Thoracic aorta (tissue), 2 donors: ENCODE measurements around the gene SPEN. TPM values are rescaled to one million over a fixed set of nuclear protein-coding genes. Genes with fewer than 3 reads are reported as not detected.

Experiments
- ATAC-seq: fragments of 150-250 bp; one replicate; pipeline ENCODE4 v1.8.0; 2017; ENCODE audit warnings: low read depth; ENCODE audit not compliant: insufficient number of reproducible peaks, low FRiP score
- DNase-seq: peaks from one replicate; pipeline ENCODE4 v3.0.0-alpha.2; 2020; ENCODE audit warnings: low spot score
- H3K27ac ChIP-seq, 2 donors: fragments of 200-600 bp; sonication (generic); 1 replicate in 1 of 2; 2 replicates in 1 of 2; pipeline ENCODE4 v1.5.1; 2016; ENCODE audit warnings: mild to moderate bottlenecking in 2 of 2, moderate library complexity in 2 of 2
- H3K27me3 ChIP-seq: fragments of 200-600 bp; sonication (generic); replicated peaks from 2 replicates; pipeline ENCODE4 v1.6.0; 2016; ENCODE audit warnings: mild to moderate bottlenecking; ENCODE audit not compliant: insufficient read depth
- H3K36me3 ChIP-seq: fragments of 200-600 bp; sonication (generic); one replicate; pipeline ENCODE4 v1.5.1; 2016
- H3K4me1 ChIP-seq, 2 donors: fragments of 200-600 bp; sonication (generic); 1 replicate in 1 of 2; 2 replicates in 1 of 2; pipeline versions ENCODE4 v1.5.1 to v1.6.0; 2016; ENCODE audit warnings: low read depth in 2 of 2, mild to moderate bottlenecking in 1 of 2; ENCODE audit not compliant: control insufficient read depth in 1 of 2
- H3K4me3 ChIP-seq: fragments of 200-600 bp; sonication (generic); 2 replicates; pipeline ENCODE4 v1.5.1; 2016; ENCODE audit warnings: mild to moderate bottlenecking
- H3K9me3 ChIP-seq: fragments of 200-600 bp; sonication (generic); 2 replicates; pipeline ENCODE4 v1.5.1; 2016
- total RNA-seq, 2 donors: library from RNA; depleted of rRNA; stranded (reverse); fragments of >200 nt; gene quantifications; one replicate each; pipeline versions ENCODE4 v1.1.0 to v1.2.3, GENCODE V29; 2016
- TF ChIP-seq, protein P1 (sequence below): fragments of 200-600 bp; sonication (generic); IDR thresholded peaks from one replicate; pipeline ENCODE4 v1.5.1; 2019; ENCODE audit warnings: antibody characterized with exemption

Gene SPEN
- total RNA-seq, 2 donors from 2014 or later: 52.3 to 96.9 TPM

DNA sequence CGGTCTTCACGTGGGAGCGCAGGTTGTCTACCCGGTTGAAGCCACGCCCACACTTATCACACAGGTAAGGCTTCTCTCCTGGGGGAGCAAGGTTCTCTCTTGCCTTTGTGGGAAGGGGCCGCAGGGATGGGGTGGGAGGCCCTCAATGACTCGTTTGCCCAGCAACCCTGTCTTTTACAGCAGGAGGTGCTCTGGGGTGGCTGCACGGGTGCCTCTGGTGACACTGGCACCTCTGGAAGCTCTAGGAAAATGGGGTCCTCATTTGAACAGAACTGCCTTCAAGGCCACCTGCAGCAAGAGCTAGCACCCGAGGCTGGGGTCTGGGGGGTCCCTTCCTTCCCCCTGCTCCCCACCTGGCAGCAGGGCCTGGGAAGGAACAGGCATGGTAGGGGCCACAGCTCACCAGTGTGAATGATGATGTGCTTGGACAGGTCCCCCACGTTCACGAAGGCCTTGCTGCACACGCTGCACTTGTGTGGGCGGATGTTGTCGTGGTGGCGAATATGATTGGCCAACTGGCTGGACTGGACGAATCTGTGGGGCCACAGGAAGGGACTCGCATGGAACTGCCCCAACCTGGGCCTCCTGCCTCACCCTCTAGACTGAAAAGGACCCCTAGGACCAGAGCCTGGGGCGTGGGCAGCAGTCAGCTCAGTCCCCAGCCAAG lies 95.3 kb downstream of the SPEN start:
- Histone ChIP-seq H3K27me3 (no peaks in the 10 kb centered on the region), H3K4me3 (no peak overlapping the region), H3K36me3 (peaks cover 65% of the 10 kb centered on the region), H3K27ac (no peak overlapping the region), H3K4me1 (peaks cover 7 to 52% of the 10 kb centered on the region in 2 donors), H3K9me3 (no peaks in the 10 kb centered on the region)
- TF ChIP-seq, protein P1, sequence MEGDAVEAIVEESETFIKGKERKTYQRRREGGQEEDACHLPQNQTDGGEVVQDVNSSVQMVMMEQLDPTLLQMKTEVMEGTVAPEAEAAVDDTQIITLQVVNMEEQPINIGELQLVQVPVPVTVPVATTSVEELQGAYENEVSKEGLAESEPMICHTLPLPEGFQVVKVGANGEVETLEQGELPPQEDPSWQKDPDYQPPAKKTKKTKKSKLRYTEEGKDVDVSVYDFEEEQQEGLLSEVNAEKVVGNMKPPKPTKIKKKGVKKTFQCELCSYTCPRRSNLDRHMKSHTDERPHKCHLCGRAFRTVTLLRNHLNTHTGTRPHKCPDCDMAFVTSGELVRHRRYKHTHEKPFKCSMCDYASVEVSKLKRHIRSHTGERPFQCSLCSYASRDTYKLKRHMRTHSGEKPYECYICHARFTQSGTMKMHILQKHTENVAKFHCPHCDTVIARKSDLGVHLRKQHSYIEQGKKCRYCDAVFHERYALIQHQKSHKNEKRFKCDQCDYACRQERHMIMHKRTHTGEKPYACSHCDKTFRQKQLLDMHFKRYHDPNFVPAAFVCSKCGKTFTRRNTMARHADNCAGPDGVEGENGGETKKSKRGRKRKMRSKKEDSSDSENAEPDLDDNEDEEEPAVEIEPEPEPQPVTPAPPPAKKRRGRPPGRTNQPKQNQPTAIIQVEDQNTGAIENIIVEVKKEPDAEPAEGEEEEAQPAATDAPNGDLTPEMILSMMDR: no peak
- DNase-seq: no peak
- no peak for ATAC-seq

DNA sequence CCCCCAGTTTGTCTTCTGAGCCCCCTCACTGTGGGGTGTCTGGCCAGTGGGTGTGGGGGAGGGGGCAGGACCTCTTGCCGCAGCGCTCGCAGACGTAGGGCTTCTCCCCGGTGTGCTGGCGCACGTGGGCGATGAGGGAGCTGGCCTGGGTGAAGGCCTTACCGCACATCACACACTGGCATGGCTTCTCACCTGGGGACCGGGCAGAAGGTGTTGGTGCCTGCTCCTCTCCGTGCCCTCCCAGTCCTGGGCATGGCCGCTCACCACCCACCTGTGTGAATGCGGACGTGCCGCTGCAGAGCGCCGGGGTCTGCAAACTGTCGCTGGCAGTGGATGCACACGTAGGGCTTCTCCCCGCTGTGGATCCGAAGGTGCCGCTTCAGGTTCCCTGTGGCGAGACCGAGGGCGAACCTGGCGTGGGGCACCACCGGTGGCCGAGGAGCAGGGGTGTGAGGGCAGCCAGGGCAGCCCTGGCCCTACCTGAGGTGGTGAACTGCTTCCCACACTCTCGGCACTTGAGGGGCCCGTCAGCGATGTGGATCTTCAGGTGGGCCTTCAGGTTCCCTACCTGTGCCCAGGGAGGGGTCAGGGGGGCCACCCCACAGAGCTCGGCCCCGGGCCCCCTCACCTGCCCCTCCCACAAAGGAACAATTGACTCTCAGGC lies 96.0 kb downstream of the SPEN start:
- Histone ChIP-seq H3K9me3 (no peaks in the 10 kb centered on the region), H3K27me3 (no peaks in the 10 kb centered on the region), H3K4me3 (no peak overlapping the region), H3K36me3 (peaks cover 60% of the 10 kb centered on the region), H3K27ac (no peak overlapping the region), H3K4me1 (peaks cover 14 to 57% of the 10 kb centered on the region in 2 donors)
- no peak for DNase-seq
- TF ChIP-seq, protein P1: no peak
- no peak for ATAC-seq

DNA sequence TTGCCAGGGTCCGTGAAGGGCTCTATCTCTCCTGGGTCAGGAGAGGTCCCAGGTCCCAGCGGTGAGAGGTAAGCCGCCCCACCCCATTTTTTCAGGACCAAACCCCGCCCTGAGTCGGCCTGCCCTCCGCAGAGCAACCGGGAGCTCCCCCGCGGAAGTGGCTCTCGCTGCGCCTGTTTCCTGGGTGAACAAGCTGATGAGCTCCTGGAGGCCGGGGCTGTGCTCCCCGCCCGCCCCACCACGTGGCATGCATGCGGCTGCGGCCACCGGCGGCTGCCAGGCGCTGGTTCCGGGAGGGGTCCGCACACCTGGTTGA lies 96.4 kb downstream of the SPEN start:
- no peaks in the 10 kb centered on the region for H3K9me3 ChIP-seq
- no peak overlapping the region for H3K27ac ChIP-seq
- H3K4me3 ChIP-seq: no peak overlapping the region
- H3K36me3 ChIP-seq: peaks cover 56% of the 10 kb centered on the region
- peaks cover 18 to 57% of the 10 kb centered on the region in 2 donors for H3K4me1 ChIP-seq
- DNase-seq (no peak), ATAC-seq (no peak)
- H3K27me3 ChIP-seq: no peaks in the 10 kb centered on the region
- TF ChIP-seq, protein P1: no peak

DNA sequence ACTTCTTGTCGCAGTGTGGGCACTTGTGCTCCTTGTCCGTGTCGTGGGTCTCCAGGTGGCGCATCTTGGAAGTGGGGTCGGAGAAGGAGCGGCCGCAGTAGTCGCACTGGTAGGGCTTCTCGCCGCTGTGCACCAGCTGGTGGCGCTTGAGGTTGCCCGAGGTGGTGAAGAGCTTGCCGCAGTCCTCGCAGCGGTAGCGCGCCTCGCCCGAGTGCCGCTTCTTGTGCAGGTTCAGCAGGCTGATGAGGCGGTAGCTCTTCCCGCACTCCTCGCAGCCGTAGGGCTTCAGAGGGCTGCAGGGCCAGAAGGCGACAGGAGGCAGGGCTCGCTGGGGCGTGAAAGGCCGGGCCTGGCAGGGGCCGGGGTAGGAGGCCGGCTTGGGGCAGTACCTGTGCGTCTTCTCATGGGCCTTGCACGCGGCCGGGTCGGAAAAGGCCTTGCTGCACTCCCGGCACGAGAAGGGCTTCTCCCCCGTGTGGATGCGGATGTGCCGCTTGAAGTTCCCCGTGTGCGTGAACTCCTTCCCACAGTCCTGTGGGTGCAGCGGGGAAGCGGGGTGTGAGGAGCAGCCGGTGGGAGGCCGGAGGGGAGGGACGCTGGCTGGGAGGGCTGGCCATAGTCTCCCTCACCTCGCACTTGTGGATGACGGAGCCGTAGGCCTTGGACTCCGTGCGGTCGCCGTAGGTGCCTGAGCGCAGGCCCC lies 97.0 kb downstream of the SPEN start:
- DNase-seq (no peak), ATAC-seq (no peak)
- Histone ChIP-seq H3K9me3 (no peaks in the 10 kb centered on the region), H3K36me3 (peaks cover 51% of the 10 kb centered on the region), H3K4me1 (peaks cover 17 to 57% of the 10 kb centered on the region in 2 donors), H3K27me3 (no peaks in the 10 kb centered on the region), H3K27ac (no peak overlapping the region), H3K4me3 (no peak overlapping the region)
- TF ChIP-seq, protein P1: no peak
